ENCODE data around the gene STK17B.

STK17B gene

DNA sequence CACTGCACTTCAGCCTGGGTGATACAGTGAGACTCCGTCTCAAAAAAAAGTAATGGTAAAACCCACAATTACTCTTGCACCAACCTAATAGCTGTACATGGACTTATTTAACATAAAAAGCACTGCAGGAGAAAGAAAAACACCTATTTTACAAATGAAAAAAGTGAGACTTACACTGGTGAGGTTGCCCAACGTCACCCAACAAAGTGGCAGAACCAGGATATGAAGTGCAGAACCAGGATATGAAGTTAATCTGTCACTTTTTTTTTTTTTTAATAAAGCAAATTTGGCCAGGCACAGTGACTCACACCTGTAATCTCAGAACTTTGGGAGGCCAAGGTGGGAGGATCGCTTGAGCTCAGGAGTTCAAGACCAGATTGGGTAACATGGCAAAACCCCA is 13.5 kb upstream of the STK17B start:
- no peak for DNase-seq (ENCODE audit: low read depth, low spot score)

DNA sequence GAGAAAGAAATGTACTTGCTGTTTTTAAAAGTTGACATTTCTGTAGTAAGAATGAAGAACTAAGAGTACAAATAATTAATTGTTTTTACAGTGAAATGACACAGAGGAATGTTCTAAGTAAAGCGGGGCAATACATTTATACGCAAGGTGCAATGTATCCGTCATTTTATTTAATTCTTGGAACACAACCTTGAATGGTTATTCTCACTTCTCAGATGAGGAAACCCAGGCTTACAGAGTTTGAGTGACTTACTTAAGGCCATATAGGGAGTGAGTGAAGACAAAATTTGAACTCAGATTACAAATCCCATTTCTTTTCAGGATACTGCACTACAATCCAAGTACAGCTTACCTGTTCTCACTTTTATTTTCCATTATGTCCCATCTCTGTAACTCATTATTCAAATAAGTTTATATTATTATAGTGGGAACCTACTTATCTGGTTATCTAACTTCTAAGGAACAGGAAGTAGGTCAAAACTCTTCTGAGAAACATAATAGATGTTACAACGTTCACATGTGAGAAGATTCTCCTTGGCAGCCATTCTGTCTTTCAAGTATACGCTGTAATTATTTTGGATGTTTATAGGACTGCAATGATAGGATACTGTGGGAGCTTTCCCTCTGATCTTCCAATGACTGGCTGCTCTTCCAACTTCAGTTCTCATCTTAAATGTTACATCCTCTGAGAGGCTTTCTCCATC is 12.3 kb upstream of the STK17B start:
- DNase-seq (ENCODE audit: low read depth, low spot score): no peak

DNA sequence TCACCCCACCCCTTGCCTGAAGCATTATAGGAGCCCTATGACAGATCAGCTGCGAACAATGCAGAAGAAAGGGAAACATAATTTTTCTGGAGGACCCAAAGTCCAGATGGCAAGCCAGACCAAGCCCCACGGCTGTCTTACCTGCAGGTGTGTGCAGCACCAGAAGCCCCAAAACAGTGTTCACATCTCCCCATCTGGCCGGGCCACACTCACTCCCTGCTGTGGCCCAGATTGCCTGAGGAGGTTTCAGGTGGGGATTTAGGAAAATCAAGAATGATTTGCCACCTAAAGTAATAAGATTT is 11.7 kb upstream of the STK17B start:
- no peak for DNase-seq (ENCODE audit: low read depth, low spot score)

DNA sequence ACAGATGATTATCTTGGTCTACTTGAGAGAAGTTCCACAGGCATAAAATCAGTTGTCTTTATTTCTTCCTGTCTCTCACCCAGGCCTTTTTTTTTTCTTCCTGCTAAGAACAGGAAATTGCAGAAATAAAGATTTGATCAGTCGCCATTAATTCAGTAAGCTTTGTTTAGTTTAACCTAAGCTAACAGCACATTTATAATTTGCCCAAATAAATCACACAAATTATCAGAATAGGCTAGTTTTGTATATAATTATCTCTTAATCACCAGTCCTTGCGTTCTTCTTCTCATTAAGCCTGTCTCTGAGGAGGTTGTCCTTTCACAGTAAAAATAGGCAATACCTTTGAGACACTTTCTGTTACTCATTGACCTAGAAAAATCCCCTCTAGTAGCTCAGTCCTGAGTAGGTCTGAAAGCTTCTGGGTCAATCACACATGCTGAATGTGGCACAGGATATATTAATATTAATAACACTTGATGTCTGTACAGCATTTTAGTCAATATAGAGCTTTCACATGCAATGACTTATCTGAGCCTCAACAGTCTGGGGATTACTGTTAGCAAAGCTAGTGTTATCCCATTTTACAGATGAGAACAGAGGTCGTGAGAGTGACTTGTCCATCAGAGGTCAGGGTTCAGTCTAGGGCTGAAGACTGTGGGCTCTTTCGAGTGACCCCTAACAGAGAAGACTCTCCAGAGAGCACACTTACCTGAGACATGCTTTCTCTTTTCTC is 11.2 kb upstream of the STK17B start:
- DNase-seq (ENCODE audit: low read depth, low spot score): no peak

DNA sequence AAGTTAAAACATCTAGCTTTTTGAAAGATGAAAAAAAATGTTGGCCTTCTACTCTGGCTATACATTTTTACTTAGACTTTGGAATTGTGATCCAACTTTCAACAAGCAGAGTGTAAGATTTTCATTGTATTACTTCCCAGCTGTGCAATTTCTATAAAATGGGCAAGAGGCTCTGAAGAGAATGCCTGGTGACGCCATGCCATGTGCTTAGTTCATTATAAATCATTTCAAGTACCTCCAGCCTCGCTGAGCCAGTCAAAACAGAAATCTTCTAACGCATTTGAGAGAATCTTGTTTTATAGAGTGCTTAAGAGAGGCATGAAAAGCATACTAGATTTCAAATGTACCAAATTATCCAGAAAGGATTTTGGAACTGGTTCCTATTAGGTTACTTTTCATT is 10.1 kb upstream of the STK17B start:
- no peak for DNase-seq (ENCODE audit: low read depth, low spot score)

DNA sequence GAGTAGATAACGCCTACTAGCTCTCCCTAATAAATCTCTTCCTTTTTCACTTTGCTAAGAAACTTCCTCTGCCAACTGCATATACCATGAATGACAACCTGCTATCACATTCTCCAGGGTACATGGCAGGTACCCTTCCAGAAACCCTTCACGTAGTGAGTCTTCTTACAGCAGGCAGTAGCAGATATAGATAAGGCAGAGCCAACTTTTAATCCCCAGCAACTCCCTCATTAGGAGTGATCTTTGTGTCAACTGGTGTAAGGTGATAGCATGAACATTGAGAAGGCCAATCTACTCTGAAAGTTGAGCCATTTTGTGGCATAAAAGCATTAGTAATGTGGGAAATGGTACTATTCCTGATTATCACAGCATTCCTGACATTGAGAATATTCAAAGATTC is 5.7 kb upstream of the STK17B start:
- no peak for DNase-seq (ENCODE audit: low read depth, low spot score)

DNA sequence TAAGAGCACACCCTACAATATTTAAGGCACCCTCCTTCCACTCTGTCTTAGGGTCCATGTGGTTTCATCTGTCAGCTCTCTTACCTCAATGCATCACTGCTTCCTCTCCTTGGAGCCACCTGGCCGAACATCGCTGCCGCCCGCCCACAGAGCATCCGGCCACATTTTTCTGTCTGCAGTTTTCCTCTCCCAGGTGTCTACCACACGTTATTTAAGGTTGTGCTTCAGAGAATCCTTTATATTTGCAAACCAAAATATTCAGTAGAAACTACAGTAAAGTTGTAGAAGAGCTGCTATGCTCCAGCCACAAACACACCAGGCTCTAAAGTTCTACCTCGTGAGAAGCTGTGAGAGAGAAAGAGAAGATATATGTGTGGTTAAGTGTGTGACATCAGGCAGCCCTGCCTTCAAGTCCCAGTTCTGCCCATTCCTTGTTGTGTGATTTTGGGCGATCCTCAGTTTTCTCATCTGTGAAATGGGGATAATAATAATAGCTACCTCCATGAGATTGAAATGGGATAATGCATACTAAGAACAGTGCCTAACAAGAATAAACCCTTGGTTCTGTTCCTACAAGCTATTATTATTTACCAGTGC is 4.9 kb upstream of the STK17B start:
- no peak for DNase-seq (ENCODE audit: low read depth, low spot score)

DNA sequence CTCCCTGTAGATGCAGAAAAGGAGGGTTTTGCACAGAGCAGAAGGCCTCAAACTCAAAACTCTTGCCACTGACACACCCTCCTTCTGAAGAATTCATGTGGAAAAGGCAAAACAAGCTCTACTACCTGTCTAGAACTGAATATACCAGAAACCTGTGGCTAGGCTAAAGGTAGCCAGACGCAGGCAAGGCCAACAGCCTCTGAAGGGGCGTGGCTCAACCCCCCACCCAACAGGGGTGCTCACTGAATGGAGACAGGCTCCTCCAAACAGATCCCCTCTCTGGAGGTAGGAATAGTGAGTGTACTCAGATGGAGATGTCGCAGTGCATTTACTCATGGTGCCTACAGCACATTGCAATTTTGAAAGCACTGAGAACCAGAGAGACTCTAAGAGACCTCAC is 3.0 kb upstream of the STK17B start:
- DNase-seq (ENCODE audit: low read depth, low spot score): no peak

DNA sequence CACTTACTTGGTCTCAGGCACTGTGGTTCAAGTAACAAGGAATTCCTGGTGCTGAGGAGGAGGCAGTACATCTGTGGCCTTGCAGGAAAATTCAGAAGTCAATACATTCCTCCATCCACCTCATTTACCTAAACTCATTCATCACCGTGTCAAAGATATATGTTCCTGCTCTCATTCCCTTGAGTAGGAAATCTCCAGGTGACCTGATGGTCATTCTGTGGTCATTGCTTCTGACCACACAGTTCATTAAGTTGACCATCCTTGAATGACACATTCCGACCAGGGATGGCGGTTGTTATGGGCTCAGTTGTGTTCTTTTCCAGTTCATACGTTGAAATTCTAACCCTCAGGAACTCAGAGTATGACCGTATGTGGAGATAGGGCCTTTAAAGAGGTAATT is 2.1 kb upstream of the STK17B start:
- no peak for DNase-seq (ENCODE audit: low read depth, low spot score)

DNA sequence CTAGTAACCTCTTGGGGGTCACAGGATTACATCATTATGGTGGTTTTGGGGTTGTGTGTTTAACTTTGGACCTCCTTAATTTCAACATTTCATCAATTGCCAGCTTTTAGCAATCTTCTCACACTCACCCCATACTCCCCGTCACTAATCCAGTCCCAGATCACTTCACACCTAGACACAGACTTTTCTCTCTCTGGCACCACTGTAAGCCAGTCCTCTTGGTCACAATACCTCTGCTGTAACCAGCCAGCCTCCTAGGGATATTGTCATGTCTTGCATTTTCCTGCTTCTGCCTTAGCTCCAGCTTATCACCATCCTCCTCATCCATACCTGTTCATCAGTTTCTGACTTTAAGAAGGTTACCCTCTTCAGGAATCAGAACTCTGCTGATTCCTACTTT is 1.6 kb upstream of the STK17B start:
- no peak for DNase-seq (ENCODE audit: low read depth, low spot score)

DNA sequence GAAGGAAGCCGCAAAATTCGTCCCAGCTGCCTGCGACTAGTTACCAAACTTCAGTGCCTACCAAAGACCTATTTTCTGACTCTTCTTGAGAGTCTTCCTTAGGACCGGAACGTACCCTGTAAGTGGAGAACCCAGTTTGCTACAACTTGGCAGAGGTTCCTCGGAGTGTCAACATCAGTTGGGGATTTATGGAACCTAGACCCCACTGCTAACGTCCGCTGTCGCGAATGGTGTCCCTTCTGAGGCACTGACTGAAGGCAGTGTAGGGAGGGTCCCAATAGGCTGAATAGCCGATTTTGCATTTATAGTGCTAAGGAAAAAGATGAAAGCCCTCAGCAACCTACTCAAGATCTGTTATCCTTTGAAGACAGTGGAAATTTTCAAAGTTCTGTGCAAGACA is 568 bp upstream of the STK17B start:
- DNase-seq (ENCODE audit: low read depth, low spot score): no peak

DNA sequence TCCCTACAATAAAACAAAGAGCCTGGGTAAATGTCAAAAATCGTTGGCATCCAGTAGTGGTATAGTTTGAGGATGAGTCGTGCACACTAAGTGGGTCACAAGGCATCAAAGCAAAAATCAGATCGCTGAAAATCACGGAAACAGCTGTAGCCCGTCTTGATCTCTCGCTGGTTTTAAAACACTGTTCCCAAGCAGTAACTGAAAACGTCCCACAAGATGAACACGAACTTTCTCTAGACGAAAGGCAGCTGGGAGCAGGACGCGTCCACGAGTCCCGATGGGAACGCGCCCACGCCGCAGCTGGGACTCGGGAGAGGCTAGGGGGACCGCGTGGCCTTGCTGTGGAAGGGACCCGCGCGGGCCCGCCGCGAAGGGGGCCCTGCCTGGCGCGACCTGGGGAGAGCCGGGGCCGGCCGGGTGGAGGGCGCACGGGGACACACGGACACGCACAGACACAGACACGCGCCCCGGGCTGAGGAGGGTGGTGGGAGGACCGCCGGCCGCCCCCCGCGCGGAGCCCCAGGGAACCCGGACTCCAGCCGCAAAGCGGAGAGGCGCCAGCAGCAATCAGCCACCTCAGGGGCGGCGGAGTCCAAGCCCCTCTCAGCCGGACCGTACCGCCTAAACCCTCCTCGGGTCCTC is 651 bp downstream of the STK17B start:
- DNase-seq (ENCODE audit: low read depth, low spot score): no peak

DNA sequence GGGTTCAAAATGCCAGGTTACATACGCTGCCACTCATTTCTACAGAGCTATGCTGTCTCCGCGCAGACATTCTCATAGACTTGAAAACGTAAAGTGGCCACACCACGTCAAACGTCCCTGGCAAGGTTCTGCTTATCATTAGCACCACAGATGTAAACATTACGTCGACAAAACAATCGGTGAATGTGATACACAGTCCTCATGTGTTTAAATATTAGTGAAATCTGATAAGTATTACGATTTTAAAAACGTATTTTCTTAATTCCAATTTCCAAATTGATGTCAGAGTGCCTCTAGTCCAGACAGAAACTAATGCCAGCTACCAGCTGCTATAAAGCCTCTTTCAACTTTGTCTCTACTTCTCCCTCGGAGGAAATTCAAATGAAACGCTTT is 1.2 kb downstream of the STK17B start:
- no peak for DNase-seq (ENCODE audit: low read depth, low spot score)

DNA sequence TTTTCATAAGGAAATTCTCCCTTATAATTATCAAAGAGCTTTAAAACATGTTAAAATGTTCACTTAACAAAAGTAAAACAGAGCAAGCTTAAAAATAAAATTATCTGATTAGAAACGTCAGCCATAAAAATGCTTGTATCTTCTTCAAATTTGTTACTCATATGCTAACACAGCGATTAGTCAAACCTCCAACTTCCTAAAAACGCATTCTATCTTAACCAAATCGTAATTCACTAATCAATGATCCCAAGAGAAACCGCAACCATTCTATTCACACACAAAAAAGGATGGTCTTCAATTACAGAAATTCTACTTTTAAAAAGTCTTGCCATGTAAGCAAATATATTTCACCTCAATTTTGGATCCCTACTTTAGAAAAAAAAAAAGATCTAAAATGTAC is 1.9 kb downstream of the STK17B start:
- no peak for DNase-seq (ENCODE audit: low read depth, low spot score)

DNA sequence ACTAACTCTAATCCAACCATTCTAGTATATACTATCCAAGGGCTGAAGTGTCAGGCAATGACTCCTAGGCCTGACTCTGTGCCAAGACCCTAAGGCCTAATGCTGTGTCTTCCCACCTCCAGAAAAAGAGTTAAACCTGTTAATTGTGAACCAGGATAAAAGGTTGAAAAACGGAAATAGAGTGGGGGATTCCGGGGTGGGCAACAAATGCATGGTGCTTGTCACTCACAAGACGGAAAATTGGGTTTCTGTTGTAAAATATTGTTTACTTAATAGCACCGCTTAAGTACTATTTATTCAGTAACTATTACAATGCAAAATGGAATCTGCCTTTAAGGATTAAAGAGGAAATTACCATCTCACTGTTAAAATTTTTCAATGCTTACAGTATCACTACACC is 3.2 kb downstream of the STK17B start:
- no peak for DNase-seq (ENCODE audit: low read depth, low spot score)

DNA sequence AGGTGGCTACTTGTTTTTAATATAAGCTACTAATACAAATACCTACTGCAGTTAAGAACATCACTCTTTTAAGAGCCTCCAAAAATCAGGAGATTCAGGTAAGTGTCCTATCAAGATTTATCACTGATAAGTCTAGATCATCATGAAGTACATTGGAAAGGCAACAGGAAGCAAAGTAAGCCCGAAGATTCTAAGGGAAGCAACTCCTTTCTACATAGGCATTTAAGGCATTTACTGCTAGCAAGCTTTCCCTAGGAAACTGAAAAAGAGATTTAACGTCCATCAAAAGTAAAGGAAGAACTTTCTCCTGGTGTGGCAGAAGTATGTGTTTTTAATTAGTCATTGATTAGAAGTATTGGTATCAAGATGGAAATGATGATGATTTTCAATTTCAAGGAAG is 3.7 kb downstream of the STK17B start:
- no peak for DNase-seq (ENCODE audit: low read depth, low spot score)

DNA sequence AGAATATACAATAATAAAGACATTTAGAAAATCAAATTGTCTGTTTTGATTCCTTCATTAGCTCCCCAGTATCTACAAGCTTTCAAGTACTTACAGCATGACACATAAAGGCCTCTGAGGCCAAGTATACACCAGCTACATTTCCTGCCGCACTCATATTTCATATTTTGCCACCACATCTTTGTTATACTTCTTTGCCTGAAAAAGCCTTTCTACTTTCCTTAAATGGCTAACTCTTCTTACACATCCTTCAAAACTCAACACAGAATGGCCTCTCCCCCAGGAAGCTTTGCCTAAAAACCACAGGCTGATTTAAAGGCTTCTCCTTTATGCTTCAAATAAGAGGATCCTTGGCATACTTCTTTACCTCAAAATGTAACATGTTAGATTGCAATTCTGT is 4.5 kb downstream of the STK17B start:
- no peak for DNase-seq (ENCODE audit: low read depth, low spot score)

DNA sequence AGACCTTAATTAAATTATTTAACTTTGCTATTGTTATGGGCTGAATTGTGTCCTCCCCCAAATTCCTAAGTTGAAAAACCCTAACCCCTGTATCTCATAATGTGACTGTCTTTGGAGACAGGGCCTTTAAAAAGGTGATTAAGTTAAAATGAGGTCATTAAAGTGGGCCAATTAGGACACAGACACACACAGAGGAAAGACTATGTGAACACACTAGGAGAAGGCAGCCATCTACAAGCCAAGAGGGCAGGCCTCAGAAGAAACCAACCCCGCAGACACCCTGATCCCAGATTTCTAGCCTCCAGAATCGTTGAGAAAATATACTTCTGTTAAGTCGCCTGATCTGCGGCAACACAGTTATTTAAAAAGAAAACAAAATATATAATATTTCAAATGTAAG is 6.4 kb downstream of the STK17B start:
- DNase-seq (ENCODE audit: low read depth, low spot score): no peak

DNA sequence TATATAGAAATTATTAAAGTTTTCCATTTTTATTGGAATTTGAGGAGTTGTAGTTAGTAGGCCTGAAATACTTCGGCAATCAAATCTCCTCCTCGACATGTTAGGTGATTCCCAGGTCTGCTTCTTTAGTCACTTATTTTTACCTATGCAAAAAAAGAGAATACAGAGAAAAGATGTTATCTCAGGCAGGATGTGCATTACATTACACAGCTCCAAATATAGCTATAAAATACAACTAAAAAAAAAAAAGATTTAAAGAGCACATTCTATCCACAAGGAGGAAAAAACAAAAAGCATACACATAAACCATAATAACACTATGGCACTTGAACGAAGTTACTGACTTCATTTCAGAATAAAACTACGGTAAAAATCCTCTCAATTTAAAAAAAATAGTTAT is 8.1 kb downstream of the STK17B start:
- no peak for DNase-seq (ENCODE audit: low read depth, low spot score)

DNA sequence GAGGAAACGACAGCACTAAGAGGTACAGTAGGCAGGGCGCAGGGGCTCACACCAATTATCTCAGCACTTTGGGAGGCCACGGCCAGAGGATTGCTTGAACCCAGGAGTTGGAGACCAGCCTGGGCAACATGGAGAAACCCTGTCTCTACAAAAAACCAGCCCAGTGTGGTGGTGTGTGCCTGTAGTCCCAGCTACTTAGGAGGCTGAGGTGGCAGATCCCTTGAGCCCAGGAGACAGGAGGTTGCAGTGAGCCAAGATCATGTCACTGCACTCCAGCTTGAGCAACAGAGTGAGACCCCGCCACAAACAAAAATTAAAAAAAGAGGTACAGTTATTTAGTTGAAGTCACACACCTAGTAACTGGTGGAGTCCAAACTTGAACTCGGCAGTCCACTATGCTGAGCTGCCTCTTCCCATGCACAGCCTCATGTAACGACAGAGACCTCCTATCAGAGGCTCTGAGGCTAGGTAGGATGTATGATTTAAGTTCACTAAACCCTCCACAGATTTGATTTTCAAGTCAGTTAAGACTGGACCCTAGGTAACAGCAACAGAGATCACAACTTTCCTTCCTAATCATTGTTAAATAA is 8.7 kb downstream of the STK17B start:
- DNase-seq (ENCODE audit: low read depth, low spot score): no peak

DNA sequence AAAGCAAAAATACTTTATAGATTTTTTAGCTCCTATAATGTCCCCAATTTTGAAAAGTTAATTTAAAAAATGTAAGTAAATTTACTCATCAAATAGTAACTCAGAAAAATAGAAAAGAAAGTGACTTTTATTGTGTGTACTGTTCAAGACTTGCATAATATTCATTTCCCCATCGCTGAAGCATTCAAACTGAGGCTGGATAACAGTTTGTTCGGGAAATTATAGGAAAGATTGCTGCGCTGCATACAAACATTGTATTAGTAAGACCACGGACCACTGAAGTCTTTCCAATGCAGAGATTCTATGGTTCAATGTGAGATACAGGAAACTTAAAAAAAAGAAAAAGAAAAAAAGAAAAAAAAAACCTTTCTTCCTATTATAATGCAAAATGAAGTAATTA is 10.4 kb downstream of the STK17B start:
- no peak for DNase-seq (ENCODE audit: low read depth, low spot score)

DNA sequence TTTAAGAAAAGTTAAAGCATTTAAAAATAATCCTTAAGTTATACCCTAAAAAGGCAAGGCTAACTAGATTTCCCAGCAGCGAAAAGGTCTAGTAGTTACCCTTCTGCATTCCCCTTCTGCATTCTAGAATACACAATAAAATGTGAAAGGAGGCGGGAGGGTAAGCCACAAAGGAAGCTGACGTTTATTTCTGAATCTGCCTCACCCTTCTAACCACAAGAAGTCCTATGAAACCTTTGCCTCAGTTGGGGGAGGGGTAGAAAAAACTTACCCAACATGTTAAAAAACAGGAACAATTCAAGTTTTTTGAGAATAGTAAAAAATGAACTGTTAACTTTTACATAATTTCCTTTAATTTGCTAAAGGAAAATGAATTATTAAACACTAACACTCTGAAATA is 11.3 kb downstream of the STK17B start:
- peak; percentile 40 for DNase-seq (ENCODE audit: low read depth, low spot score)
